NB4 (cell line): Measurements from ENCODE around the gene POU2F2.

Source experiments
- POLR2A ChIP-seq: IDR thresholded peaks from 2 replicates; pipeline ENCODE4 v1.6.1; 2011; ENCODE audit warnings: mild to moderate bottlenecking; ENCODE audit not compliant: insufficient read length; ENCODE audit errors: extremely low read depth
- TF ChIP-seq, protein P1 (sequence below): IDR thresholded peaks from one replicate; pipeline ENCODE4 v1.5.1; 2012; ENCODE audit warnings: low read depth, low read length
- TF ChIP-seq, protein P2 (sequence below): IDR thresholded peaks from 2 replicates; pipeline ENCODE4 v1.6.1; 2011; ENCODE audit warnings: low read depth, low read length

DNA sequence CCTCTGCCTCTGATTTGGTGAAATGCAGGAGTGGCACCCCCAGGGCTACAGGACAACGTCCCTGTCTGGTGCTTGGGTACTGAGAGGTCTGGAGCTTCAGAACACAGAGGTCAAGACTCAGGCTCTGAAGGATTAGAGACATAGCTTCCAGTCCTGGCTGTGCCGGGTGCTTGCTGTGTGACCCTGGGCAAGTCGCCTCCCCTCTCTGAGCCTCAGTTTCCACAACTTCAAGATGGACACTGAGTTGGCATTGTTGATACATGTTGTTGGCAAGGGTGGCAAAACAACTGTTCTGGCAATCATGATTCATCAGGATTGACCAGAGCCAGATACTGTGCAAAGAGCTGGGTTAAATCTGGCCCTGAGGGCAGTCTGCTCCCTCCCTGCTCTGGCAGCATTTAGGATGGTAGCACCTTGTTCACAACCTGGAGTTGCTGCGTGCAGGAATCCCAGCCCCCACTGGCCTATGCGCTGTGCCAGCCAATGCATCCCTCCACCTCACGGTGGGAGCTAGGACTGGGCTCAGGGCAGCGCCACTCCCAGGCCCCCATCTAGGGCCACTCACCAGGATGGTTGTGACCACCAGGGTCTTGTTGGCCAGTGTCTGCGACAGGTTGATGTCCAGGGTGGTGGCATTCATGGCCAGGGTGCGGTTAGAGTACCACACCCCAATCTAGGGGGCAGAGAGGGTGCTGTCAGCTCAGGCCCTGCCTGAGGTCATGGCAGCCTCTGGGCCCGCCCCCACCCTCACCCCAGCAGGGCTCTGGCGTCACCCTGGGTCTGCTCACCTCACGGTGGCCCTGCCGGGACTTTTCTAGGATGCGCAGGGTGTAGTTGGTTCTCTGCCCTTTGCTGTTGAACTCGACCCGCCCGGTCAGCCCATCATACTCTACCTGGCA is 79.0 kb downstream of the POU2F2 start:
- TF ChIP-seq, protein P1, sequence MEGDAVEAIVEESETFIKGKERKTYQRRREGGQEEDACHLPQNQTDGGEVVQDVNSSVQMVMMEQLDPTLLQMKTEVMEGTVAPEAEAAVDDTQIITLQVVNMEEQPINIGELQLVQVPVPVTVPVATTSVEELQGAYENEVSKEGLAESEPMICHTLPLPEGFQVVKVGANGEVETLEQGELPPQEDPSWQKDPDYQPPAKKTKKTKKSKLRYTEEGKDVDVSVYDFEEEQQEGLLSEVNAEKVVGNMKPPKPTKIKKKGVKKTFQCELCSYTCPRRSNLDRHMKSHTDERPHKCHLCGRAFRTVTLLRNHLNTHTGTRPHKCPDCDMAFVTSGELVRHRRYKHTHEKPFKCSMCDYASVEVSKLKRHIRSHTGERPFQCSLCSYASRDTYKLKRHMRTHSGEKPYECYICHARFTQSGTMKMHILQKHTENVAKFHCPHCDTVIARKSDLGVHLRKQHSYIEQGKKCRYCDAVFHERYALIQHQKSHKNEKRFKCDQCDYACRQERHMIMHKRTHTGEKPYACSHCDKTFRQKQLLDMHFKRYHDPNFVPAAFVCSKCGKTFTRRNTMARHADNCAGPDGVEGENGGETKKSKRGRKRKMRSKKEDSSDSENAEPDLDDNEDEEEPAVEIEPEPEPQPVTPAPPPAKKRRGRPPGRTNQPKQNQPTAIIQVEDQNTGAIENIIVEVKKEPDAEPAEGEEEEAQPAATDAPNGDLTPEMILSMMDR = no peak
- TF ChIP-seq POLR2A = no peak
- TF ChIP-seq, protein P2, sequence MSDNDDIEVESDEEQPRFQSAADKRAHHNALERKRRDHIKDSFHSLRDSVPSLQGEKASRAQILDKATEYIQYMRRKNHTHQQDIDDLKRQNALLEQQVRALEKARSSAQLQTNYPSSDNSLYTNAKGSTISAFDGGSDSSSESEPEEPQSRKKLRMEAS = no peak
